Islet of Langerhans (tissue), 1 donor: ENCODE data around the gene LPA.

Source experiments
- FAIRE-seq: peaks from one replicate; lab custom pipeline; 2011; peaks lifted over from hg19 to GRCh38; lab: Jason Lieb, UNC

Gene LPA

DNA sequence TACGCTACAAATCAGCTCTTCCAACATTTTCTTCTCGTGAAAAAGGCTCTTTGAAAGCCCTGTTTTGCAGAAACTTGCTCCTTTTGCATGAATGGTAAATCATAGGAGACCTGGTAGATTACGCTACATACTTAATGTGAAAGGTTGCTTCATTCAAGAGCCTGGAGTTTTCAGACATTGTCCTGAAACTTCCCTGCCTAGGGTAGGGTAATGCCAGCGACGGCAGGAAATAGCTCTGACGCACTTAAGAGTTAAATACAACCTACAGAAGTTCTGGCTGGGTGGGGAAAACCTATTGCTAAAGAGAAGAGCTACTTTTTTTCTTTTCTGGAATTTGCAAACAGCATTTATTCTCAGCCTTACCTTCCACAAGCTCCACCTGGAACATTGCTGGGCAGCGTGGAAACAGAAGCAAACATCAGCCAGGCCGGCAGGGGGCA, 144.5 kb downstream of the LPA start:
- no peak for FAIRE-seq

DNA sequence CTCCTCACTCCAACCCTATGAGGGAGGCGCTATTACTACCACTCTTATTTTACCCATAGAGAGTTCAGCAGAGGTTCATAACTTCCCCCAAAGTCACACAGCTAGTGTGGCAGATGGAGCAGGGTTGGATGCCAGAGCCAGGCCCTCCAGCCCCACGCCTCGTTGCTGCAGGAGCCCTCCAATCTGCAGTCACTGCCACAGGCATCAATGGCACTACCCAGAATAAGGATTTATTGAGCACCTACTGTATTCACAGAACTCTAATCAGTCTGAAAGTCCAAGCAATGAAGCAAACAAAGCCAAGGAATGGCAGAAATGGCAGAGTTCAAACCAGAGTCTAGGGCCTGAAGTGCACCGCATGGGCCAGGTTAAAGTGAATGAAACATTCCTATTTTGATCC, 144.9 kb downstream of the LPA start:
- FAIRE-seq, result no peak

DNA sequence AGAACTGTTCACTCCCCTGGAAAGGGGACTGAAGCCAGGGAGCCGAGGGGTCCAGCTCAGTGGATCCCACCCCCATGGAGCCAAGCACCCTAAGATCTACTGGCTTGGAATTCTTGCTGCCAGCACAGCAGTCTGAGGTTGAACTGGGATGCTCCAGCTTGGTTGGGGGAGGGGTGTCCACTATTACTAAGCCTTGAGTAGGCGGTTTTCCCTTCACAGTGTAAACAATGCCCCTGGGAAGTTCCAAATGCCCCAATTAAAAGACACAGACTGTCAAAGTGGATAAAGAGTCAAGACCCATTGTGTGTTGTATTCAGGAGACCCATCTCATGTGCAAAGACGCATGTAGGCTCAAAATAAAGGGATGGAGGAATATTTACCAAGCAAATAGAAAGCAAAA, 150.2 kb downstream of the LPA start:
- no peak for FAIRE-seq

DNA sequence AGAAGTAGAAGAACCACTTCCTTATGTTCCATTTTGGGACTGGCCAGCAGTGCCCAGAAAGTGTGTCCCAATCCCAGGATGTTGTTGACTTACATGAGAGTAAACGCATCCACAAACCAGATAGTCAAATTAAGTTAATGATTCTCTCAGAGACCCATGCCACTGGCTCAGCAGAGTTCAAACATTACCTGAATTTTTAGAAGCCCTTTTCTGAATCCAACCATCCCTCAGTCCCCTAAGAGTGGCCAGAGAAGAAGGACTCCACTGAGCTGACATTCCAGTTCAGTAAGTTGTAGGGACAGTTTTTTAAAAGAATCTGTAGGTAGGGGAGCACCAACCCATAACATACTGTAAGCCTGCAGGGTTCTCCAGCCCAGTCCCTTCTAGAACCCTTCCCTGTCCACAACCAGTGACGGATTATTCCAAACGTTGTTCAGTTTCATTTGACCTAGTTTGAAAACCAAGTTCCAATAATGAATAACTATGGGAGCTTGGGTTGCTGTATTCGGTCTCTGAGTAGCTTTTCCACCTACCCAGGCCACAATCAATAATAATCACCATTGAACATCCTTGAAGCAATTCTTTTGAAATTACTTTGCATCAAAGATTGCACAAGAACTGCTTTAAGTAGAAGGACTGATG, 153.0 kb downstream of the LPA start:
- no peak for FAIRE-seq

DNA sequence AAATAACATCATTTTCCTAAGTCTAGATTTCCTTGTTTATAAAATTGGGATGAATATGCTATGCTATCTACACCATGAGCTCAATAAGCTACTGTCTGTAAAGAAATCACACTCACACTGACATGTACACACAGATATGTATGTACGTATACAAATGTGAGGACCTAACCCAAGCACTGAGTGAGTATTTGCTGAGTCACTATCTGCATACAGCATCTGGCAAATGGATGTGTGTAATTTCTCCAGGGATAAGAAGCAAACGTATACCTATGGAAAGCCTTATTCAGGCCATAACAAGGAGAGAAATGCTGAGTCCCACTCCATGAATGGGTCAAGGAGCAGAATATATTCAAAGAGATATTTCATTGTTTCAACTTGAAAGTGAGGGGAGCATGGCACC, 153.9 kb downstream of the LPA start:
- FAIRE-seq, result no peak

DNA sequence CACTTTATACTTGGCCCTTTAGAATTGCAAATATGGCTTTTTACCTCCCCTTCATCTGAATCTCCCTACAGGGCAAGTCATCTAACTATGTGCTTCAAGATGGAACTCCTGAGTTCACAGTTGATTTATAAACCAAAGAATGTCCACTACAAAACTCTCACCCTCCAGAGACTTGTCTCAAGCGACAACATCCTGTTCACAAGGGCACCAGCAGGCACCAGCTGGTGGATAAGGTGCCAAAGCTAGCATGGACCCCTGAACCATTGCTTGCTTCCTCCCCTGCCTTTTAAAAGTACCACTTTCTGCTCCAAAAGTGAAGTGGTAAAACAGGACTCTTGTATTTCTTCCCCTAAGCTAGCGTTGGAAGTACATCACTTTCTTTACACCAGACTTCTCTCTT, 154.5 kb downstream of the LPA start:
- FAIRE-seq, result no peak

DNA sequence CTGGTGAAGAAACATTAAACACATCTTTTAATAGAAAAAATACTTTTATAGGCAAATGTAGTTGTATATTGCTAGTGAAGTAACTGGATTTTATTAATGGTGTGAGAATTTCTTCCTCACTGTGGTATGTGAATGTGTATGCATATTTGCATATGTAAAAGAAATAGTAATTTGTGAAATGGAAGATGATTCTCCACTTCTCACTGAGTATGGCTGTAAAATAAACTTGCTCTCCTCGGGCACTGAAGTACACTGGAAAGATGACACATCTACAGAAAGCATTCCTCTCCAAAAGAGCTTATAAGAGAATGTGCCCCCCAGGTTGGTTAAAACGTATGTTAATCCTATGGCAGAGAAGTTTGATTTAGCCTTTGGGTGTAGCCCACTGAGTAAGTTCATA, 155.5 kb downstream of the LPA start:
- no peak for FAIRE-seq

DNA sequence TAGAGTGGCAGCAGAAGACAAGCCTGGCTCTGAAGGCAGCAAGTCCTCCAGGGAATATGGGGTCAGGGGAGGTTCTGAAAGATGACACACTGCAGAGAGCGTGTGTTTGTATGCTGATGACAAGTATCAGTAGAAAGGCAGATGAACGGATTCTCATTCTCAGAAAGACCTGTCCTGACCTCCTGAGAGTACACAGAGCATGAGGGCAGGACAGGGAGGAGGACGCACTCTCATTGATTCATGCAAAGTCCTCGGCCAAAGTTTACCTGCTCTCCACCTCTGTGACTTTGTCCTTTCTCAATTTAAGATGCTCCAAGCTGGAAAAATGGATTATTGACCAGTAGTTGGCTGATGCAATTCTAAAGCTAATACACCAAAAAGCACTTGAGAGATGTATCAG, 156.7 kb downstream of the LPA start:
- no peak for FAIRE-seq

DNA sequence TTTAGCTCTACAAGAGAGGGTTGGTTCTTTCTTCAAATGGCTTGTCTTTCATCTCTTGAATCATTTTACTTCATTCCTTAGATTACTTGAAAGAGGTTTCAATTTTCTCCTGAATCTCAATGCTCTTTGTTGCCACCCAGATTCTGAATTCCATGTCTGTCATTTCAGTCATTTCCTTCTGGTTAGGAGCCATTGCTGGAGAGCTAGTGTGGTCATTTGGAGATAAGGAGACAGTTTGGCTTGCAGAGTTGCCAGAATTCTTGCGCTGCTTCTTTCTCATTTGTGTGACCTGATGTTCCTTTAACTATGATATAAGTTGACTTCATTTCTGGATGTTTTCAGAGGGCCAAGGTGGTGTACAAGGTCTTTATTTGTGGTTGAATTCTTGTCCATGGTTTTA, 158.1 kb downstream of the LPA start:
- no peak for FAIRE-seq

DNA sequence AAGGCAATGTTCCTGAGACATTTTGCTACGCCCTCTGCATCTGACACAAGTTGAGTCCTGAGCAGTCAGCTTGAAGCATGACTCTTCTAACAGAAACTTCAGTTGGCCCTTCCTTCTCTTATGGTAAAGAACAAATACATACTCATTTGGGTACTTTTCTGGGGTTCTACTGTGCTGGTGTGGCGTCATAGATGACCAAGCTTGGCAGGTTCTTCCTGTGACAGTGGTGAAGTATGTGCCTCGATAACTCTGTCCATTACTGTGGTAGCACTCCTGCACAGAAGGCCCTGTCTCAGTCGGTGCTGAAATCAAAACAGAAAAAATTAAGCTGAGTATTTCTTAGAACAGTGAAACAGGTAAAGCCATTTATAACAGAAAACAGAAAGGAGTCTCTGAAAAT, 163.4 kb downstream of the LPA start:
- FAIRE-seq, result no peak

DNA sequence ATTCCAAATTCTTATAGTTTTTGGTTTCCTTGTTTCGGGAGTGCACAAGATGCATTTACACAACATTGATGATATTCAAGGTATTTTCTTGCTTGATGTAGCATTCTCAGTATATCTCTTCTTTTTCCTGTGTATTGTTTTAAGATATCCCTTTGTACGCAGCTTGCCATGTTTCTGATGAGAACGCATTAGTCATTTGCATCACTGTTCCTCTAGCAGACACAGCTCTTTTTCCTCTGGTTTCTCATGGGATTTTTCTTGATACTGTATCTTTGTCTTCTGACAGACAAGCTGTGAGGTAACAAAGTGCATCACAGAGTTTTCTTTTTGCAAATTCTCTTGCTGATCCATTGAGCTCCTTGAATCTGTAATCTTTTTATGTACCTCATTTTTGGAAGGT, 169.5 kb downstream of the LPA start:
- no peak for FAIRE-seq

DNA sequence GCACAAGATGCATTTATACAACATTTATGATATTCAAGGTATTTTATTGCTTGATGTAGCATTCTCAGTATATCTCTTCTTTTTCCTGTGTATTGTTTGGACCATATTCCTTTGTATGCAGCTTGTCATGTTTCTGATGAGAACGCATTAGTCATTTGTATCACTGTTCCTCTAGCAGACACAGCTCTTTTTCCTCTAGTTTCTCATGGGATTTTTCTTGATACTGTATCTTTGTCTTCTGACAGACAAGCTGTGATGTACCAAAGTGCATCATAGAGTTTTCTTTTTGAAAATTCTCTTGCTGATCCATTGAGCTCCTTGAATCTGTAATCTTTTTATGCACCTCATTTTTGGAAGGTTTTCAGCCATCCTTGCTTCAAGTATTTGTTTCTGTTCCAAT, 175.0 kb downstream of the LPA start:
- FAIRE-seq, result no peak

DNA sequence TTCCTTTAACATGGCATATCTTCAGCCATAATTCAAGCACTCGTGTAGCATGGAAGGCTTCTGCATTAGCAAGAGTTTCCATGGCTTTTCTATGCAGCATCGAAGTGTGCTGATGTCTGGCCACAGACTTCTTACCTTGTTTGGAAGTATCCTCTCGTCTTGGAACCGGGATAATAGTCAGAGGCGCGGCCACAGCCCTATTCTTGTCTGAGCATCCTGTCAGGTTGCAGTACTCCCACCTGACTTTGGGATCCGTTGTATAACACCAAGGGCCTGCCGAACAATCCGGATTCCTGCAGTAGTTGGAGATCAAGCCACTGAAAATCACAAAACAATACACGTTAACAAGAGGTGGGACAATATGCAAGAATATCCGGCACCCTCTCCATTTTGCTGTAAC, 177.0 kb downstream of the LPA start:
- no peak for FAIRE-seq
